Measurements from ENCODE around the gene DACT2.

DNA sequence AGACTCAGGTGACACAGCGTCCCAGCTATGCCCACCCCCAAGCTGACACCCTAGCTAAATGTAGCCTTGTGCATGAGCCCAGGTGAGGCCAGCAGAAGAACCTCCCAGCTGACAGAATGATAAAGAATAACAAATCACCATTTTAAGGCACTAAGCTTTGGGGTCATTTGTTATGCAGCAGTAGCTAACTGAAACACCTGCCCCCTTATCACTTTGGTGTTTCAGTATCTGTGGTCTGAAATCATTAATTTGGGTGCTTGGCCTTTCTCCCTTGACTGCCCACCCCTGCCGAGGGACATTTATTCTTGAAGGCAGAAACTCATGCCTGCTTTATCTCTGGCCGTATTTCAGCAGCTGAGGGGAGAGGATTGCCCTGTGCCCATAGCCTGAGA, 30.0 kb downstream of the DACT2 start:
- TF ChIP-seq GABPA (tag; conservative IDR thresholded peaks at IDR 0.05; ENCODE audit: low read depth) (no peak), ZNF77 (CRISPR knock-in tag; IDR thresholded peaks at IDR 0.05) (no peak), POLR2AphosphoS5 (IDR thresholded peaks at IDR 0.05; ENCODE audit: control insufficient read depth, insufficient read depth, low read depth, low read length) (no peak), POLR2A (conservative IDR thresholded peaks at IDR 0.05) (no peak)
- TF ChIP-seq, protein P1, sequence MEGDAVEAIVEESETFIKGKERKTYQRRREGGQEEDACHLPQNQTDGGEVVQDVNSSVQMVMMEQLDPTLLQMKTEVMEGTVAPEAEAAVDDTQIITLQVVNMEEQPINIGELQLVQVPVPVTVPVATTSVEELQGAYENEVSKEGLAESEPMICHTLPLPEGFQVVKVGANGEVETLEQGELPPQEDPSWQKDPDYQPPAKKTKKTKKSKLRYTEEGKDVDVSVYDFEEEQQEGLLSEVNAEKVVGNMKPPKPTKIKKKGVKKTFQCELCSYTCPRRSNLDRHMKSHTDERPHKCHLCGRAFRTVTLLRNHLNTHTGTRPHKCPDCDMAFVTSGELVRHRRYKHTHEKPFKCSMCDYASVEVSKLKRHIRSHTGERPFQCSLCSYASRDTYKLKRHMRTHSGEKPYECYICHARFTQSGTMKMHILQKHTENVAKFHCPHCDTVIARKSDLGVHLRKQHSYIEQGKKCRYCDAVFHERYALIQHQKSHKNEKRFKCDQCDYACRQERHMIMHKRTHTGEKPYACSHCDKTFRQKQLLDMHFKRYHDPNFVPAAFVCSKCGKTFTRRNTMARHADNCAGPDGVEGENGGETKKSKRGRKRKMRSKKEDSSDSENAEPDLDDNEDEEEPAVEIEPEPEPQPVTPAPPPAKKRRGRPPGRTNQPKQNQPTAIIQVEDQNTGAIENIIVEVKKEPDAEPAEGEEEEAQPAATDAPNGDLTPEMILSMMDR (IDR thresholded peaks at IDR 0.05 in 2 of 3, conservative IDR thresholded peaks at IDR 0.05 in 1 of 3; ENCODE audit: insufficient read depth in 2 of 3, low read depth in 1 of 3, low read length in 3 of 3): no peak
- TF ChIP-seq, protein P2, sequence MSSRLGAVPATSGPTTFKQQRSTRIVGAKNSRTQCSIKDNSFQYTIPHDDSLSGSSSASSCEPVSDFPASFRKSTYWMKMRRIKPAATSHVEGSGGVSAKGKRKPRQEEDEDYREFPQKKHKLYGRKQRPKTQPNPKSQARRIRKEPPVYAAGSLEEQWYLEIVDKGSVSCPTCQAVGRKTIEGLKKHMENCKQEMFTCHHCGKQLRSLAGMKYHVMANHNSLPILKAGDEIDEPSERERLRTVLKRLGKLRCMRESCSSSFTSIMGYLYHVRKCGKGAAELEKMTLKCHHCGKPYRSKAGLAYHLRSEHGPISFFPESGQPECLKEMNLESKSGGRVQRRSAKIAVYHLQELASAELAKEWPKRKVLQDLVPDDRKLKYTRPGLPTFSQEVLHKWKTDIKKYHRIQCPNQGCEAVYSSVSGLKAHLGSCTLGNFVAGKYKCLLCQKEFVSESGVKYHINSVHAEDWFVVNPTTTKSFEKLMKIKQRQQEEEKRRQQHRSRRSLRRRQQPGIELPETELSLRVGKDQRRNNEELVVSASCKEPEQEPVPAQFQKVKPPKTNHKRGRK (tag; IDR thresholded peaks at IDR 0.05): no peak
